Activated CD4-positive, alpha-beta T cell treated with anti-CD3 and anti-CD28 coated beads, Interleukin-2, amount 50 U/mL, for 4 hours (primary cell): Measurements from ENCODE around the gene VSTM2L.

ENCODE experiments used
- DNase-seq, 2 experiments: peaks; one replicate each; pipeline ENCODE4 v3.0.0-alpha.2; 2020

The VSTM2L gene

GRCh38 chr20:37879843-37880242 lies 23.1 kb upstream of the VSTM2L start:
- no peak for DNase-seq

- no peak for DNase-seq
Observed at GRCh38 chr20:37880726-37881591, 22.0 kb upstream of the VSTM2L start.

GRCh38 chr20:37881601-37882343 lies 21.2 kb upstream of the VSTM2L start:
- DNase-seq: no peak

- no peak for DNase-seq
Observed at GRCh38 chr20:37882961-37883712, 19.8 kb upstream of the VSTM2L start.

GRCh38 chr20:37885042-37885441 lies 17.9 kb upstream of the VSTM2L start:
- no peak for DNase-seq

GRCh38 chr20:37885593-37886503 lies 17.1 kb upstream of the VSTM2L start:
- no peak for DNase-seq

GRCh38 chr20:37886851-37887297 lies 16.1 kb upstream of the VSTM2L start:
- no peak for DNase-seq

GRCh38 chr20:37888641-37889040 lies 14.3 kb upstream of the VSTM2L start:
- DNase-seq: no peak

- DNase-seq: no peak
Observed at GRCh38 chr20:37890108-37890507, 12.8 kb upstream of the VSTM2L start.

GRCh38 chr20:37890643-37891042 lies 12.3 kb upstream of the VSTM2L start:
- DNase-seq: no peak

- no peak for DNase-seq
Observed at GRCh38 chr20:37892001-37892400, 10.9 kb upstream of the VSTM2L start.

GRCh38 chr20:37893566-37894241 lies 9.2 kb upstream of the VSTM2L start:
- no peak for DNase-seq

- DNase-seq: no peak
Observed at GRCh38 chr20:37894454-37894853, 8.5 kb upstream of the VSTM2L start.

GRCh38 chr20:37895166-37895565 lies 7.8 kb upstream of the VSTM2L start:
- no peak for DNase-seq

- DNase-seq: no peak
Observed at GRCh38 chr20:37896932-37897548, 5.9 kb upstream of the VSTM2L start.

- DNase-seq: no peak
Observed at GRCh38 chr20:37898233-37899104, 4.5 kb upstream of the VSTM2L start.

- DNase-seq: no peak
Observed at GRCh38 chr20:37899105-37900045, 3.6 kb upstream of the VSTM2L start.

- DNase-seq: no peak
Observed at GRCh38 chr20:37901240-37901639, 1.7 kb upstream of the VSTM2L start.
